Hematopoietic multipotent progenitor cell treated with erythropoietin and hydrocortisone succinate and interleukin-3 and kit ligand, for 17 days (in vitro differentiated cells): Measurements from ENCODE around the gene SAP30BP.

ENCODE experiments used
- DNase-seq: peaks from one replicate; pipeline ENCODE4 v3.0.0-alpha.2; 2015; ENCODE audit warnings: low spot score

Gene SAP30BP

DNA sequence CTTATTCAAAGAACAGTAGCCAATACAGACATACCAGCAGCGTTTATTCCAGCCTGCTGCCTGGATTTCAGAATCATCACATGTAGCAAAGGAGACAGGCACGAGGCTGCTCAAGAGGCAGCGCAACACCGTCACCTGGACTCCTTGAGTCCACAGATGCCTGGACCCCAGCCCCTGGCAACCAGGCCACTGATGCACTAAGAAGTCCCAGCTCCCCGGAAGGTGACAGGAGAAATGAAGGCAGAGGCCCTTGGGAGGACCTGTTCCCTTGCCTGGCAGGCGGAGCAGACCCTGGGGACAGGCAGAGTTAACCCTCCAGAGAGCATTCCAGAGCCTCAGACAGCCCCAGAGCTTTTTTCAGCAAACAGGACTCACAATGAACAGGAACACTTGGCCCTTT lies 17.5 kb upstream of the SAP30BP start:
- no peak for DNase-seq

DNA sequence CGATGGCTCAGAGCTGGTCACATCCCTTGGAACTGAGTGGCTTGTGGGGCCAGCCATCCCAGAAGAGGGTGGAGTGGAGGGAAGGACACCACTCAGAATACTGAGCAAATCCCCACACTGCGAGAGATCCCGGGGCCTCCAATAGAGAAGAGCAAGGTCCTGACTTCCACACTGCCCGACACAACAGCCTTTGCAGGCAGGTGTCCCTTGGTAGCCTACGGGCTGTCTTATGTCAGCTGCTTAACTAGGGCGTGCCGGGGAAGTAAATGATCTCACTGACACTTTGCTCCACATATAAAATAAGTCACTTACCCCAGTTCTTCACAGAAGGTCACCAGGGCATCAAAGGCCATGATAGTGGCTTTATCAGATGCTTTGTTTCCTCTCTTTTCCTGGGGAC lies 16.3 kb upstream of the SAP30BP start:
- DNase-seq, result no peak

DNA sequence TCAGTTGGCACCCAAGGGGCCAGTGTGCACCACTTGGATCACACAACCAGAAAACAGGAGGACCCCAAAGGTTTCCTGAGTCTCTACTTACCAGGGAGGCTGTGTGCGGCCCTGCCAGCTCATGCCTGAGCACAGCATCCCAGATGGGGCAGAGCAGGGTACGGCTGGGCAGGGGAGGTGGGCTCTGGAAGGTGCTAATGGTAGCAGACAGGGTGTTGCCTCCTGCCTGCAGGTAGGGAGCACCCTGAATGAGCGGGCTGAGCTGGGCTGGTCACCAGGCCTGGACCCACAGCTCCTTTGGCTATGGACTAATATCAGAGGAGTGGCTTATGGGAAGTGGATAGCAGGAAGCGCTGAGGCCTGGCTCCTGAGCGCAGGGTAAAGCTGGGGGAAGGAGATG lies 14.8 kb upstream of the SAP30BP start:
- DNase-seq, result no peak

DNA sequence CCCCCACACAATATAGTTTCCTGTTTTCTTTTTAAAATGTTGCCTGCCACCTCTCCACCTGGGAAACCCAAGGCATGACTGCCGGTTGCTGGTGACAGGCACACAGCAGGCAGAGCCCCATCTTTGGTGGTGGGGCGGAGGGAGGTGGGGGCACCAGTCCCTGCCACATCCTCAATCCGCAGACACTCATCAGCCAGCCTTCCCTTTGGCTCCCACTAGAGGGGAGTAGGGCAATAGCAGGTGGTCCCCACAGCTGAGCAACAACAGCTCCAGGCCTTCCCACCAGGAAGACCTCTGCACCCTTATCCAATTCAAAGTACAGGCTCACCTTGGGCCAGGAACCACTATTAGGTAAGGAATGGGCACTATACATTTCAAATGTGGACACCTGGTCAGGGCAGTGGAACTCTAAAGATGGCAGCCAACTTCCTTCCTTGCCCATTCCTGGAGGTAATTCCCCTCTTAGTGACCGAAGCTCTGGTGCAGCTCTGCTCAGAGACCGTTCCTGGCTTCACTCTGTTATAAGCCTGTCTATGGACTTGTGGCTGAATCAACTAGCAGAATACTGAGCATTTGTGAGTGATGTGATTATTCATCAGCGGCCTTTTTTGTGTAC lies 14.1 kb upstream of the SAP30BP start:
- DNase-seq, result peak; percentile 82

DNA sequence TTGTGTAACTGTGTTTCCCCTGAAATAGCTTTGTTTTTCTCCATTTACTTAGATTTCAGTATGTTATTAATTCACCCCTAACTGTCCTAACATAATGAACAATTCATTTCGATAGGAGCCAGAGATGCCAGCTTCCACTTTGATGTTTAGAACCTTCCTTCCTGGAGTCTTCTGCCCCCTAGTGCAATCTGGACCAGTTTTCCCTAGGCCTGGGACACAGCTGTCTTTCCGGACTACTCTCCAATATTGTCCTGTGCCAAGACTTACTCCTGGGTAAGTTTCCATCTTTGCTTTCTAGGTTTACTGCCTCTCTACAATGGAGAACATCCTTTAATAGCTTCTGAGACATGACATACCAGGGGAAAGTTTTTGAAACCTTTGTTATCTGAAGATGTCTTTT lies 13.0 kb upstream of the SAP30BP start:
- DNase-seq, result peak; percentile 42

DNA sequence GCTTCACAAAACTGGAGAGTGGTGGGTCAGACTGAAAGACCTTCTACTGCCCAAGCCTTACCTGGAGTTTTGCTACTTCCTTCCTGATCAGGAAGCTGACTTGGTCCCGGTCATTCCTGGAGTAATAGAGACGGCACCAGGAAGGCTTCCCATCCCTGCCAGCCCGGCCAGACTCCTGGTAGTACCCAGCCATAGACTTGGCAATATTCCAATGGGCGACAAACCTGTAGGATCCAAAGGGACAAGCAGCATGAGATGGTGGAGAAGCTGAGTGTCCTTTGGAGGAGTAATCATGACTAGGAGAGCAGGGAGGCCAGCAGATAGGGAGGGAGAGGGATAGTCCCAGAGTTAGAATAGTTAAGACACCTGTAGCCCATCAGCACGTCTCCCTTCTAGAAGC lies 8.9 kb upstream of the SAP30BP start:
- DNase-seq, result no peak

DNA sequence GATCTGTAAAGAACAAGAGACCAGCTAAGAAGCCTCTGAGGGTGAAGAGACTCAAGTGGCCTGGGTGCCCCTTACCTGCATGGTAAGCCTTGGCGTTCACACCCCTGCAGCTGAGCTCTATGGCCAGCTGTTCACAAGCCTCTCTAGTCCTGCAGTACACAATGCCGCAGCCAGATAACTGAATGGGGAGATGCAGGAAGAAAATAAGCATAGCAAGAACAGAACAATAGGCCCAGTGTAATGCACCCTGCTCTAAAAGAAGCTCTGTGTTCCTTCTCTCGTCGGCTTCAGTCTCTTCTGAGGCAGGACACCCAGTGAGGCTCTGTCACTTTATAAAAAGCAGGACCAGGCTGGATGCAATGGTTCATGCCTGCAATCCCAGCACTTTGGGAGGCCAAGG lies 5.6 kb upstream of the SAP30BP start:
- DNase-seq, result no peak

DNA sequence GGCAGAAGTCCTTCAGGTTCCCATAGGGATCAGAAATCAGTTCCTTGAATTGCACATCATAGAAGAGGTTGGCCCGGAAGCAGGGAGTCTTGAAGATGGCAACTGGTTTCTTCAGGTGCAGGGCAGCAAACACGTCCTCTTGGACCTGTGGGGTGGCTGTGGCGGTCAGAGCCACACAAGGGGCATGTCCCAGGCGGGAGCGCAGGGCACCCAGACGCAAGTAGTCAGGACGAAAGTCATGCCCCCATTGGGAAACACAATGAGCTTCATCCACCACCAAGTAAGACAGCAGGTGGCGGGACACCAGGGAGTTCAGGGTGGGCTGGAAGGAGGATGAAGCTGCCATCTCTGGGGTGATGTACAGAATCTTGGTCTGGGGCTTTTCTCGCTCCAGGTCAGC lies 4.6 kb upstream of the SAP30BP start:
- no peak for DNase-seq

DNA sequence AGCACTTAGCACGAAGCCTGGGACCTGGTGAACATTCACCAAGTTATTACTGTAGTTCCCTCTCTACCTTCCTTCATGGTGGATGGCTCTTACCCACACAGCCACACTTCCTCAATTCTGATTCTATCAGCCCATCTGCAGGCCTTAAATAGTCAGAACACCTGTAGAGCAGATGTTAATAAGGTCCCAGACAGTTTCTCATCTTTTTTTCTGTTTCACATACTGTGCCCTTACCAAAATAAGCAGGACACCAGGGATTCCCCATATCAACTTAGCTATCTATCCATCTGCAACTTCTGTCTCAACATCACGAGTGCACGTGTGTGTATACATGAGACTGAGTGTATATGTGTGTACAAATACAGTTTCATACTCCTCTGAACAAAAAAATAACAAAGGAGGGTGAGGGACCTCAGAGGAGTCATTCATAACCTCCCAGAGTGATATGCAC lies 3.0 kb upstream of the SAP30BP start:
- no peak for DNase-seq

DNA sequence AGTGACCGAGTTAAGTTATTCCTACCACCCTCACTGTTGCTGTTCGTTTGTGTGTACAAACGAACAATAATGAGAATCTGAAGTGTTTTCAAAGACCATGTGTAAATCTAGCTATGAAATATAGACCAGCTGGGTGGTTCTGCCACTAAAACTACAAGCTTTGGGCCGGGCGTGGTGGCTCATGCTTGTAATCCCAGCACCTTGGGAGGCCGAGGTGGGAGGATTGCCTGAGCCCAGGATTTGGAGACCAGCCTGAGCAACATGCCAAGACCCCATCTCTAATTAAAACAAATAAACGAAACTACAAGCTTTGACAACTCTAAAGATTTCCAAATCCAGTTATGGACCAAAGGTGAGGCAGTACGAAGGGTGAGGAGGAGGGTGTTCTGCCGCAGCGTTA lies 1.2 kb upstream of the SAP30BP start:
- DNase-seq, result no peak

DNA sequence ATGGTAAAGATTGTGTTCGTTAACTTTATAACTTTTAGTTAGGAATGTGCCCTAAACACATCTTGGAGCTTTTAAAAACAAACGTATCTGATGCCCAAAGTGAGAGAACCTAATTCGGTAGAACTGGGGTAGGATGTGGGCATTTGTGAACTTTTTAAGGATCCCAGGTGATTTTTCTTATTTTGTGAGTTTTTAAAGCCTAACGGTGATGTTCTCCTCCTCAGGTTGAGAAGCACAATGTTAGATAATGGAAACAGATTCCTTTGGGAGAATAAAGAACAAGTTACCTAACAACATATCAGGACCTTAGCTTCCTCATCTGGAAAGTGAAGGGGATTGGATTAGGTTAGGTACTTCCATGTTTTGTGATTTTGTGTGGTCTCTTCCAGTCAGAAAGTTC lies 687 bp downstream of the SAP30BP start:
- DNase-seq, result peak; percentile 31

DNA sequence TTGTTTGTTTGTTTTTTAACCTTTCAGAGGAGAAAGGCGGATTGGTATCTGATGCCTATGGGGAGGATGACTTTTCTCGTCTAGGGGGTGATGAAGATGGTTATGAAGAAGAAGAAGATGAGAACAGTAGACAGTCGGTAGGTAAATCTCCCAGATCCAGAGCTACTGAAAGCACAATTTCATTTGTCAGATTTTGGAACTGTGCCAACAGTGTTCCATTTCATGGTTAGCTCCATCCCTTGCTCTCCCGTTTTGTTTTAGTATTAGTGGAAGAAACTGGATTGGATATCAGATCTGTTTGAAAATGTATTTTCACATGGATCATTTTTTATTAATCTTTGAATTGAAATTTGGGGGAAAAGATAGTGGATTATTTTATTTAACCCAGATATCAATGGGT lies 1.4 kb downstream of the SAP30BP start:
- no peak for DNase-seq

DNA sequence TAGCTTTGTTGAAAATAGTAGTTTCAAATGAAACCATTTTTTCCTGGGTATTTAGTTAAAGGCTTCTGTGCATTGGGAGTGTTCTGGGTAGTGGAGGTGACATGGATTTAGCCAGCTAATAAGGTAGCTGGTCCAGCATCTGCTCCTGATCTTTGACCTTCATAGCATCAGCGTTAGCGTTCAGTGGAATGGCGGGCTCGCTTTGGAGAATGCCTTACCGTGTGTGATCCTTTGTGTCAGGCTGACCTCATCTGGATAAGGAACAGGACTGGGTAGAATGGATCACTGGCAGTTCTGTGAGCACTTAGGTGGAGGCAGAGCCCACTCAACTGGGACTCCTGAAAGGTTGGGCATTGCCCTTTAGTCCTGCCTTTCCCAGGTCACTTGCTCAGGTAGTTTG lies 3.7 kb downstream of the SAP30BP start:
- no peak for DNase-seq

DNA sequence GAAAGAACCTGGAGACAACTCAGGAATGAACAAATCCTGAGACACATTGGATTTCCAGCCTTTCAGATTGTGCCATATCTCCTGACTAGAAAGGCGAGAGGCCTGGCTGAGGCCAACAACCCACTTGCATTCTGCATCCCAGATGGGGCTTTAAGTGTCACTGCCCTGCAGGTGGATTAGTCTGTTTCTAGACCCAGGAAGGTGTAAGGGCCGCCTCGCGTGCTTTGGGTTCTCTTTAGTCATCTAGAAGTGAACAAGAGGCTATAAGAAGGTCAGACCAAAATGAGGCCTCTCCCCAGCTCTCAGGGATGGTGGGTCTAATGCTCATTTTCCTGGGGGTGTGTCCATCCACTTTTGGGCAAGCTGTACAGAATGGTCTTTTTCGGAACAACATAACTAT lies 4.9 kb downstream of the SAP30BP start:
- no peak for DNase-seq

DNA sequence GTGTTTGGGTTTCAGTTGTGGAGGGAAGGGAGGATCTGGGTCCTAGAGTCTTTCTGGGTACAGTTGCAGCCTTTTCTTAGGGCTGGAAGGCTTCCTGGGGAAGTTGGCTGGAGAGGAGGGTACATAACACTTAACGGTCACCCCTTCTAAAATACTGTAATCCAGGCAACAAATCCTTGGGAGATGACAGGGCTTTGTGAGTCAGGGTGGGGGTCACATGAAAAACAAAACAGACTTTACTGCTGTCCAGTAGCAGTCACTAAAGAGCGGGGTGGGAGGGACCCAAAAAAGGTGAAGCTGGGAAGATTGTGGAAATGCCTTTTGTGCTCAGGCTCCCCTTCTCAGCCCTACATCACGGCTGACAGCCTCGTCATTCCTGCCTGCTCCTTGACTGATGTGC lies 6.3 kb downstream of the SAP30BP start:
- no peak for DNase-seq

DNA sequence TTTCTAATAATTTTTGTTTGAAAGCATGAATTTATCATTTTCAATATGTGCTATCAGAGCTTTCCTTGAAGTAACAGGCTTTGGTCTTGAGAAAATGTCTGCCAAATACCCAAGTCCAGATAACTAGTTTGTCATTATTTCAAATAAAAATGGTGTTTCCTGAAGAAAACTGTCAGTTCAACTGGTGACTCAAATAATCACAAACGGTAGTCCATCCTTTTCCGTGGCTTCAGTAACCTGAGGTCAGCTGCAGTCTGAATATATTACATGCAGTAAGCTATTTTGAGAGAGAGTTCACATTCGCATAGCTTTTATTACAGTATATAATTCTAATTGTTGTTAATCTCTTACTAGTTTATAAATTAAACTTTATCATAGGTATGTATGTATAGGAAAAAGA lies 9.3 kb downstream of the SAP30BP start:
- DNase-seq, result no peak

DNA sequence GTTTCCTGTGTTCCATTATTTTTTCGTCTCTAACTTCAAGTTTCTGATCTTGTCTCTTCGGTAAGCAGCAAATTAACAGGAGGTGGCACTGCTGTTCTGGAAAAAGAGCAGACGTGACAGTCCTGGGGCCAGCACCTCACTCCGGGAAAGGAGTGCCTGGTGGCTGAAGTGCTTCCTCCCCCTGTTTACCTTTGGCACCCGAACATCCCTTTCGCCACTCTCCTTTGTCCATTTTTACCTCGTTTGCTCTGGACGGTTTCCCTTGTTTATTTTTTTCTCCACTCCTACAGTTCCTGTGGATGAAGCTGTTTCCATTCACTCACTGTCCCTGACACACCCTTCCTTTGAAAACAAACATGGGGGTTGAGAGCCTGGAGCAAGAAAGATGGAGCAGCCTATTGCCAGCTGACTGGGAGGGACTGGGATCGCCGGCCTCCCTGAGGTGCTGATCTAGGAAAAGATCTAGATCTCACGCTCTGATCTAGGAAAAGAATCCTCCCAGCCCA lies 12.6 kb downstream of the SAP30BP start:
- DNase-seq, result no peak

DNA sequence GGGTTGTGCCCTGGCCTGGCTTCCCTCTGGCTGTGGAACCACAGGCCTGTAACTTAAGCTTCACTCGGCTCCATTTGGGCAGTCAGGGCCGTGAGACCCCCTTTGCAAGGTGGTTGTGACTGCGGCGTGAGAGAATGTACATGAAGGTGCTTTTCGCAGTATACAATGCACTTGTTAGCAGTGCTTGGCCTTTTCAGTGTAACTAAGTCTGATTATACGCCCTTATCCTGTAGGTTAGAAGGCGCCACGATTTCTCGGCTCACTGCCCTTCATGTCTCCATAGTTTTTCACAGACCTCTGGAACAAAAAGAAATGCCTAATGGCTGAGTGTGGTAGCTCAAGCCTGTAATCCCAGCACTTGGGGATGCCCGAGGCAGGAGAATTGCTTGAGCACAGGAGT lies 13.3 kb downstream of the SAP30BP start:
- DNase-seq, result no peak

DNA sequence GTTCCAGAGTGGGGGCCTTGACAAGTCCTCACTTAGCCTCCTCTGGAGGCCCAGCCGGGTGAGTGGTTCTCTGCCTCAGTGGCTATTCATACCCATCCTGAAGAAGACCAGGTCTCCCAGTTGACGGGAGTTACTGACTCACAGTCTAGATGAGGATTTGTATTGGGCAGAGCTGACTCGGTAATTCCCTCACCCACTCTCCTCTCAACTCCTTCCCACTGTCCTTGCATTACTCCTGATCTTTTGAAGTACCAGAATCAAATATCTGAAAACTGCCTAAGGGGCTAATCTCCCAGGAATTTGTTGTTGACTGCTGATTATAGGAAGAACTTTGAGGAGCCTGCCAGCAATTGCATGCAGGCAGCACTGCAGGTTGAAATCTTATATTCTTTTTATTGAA lies 14.2 kb downstream of the SAP30BP start:
- no peak for DNase-seq

DNA sequence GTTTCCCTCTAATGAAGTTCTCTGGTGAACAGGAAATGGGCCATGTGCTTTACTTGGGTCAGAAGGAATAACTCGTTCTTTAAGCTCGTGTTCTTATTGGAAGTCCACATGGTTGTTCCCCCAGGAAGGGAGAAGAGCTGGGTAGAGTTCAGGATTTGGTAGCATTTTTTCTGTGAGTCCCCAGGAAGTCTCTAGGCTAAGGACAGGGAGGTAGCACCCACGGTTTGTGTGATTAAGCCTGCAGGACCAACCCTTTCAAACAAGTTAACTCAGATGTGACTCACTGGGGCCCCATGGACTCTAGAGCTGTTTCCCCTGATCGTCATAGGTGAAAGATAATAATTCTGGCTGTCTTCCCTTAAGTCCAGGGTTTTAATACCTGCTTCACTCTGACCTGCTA lies 16.4 kb downstream of the SAP30BP start:
- DNase-seq, result no peak

DNA sequence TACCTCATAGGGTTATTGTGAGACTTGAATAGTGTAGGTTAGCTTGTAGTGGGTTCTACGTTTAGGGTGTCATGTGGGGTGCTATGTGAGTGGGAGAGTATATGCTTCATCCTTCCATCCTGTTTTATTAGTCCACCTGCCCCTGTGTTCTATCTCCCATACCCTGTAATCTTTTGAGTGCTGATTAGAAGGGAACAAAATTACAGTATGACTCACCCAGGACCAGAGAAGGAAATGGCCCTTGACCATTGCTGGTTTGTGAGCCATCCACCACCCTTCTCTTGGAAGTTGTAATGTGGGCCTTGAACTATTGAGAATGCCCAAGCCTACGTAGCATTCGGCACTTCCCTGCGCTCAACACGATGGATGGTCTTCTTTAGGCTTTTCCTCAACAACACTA lies 17.1 kb downstream of the SAP30BP start:
- no peak for DNase-seq

DNA sequence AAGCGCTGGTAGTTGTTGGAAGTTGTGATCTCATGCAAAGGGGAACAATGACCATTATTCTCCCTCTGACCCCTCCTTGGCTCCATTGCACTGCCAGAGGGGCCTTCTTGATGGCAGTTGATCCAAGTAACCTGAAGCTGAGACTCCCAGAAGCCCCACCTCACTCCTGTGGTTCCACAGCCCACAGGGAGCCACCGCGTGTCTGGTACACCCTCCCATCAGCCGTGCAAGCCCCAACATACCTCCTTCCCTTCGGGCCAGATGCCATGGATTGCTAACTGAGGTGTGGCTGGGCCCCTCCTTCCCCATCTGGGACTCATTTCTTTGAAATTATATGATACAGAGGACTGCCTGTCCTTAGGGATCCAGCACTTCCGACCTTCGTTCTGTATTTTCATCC lies 17.8 kb downstream of the SAP30BP start:
- DNase-seq, result no peak

DNA sequence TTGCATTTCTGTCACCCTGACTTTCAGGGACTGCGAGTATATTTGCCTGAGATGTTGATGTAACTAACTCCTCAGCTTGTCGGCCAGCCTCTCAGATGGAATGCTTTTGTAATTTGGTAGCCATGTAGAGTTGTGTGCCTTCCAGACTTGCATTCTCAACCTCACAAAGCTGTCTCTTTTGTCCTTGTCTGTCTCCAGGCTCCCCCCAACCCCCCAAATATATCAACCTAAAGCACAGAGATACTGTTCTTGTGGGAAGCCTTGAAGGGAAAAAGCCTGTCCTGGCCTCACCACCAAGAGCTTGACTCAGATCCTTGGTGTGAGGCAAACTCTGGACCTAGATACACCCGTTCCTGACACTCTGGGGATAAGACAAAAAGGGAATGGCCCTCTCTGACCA lies 18.4 kb downstream of the SAP30BP start:
- no peak for DNase-seq

DNA sequence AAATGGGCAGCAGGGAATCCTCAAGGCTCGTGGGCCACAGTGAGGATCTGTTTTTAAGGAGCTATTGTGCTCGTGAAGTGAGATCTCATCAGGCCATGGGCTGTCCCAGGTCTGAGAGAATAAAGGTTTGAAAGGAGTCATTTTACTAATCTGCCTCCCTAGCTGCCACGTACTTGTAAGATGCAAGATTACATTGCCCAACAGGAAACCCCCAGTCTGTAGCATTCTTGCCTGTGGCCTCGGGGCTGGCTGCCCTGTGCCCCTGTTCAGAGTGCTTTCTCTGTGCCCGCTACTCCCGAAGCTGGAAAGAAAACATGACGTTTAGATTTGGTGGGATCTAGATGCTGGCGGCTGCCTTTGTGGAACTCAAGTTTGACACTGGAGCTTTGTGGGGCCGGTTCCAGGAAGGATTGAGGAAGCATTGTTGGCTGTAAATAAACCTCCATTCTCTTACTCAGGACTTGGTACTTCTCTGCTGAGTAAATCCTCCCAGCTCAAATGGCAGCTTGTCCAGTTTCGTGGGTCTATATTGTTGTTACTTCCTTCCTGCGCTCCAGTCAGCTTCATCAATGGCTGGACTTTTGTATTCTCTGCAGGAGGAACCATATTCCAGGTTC lies 21.2 kb downstream of the SAP30BP start:
- DNase-seq, result no peak
